ENCODE measurements around the gene FBLIM1. TPM values are rescaled to one million over a fixed set of nuclear protein-coding genes. Genes with fewer than 3 reads are reported as not detected.

FBLIM1 gene
- total RNA-seq, 1 experiment from 2014 or later: 64.7 TPM

- Histone ChIP-seq H2AK5ac (ENCODE audit: insufficient read length, low read length) (no peak overlapping the region), H2BK120ac (ENCODE audit: low read depth, low read length, poor library complexity, severe bottlenecking) (no peak overlapping the region), H3K14ac (ENCODE audit: insufficient read depth, low read length) (no peak overlapping the region; the same call in 1 of the 2 replicates), H4K5ac (ENCODE audit: insufficient read length, low read depth, low read length) (no peak overlapping the region), H2BK12ac (ENCODE audit: insufficient read length, low read depth, low read length) (no peak overlapping the region), H2BK20ac (ENCODE audit: low read depth, low read length, poor library complexity, severe bottlenecking) (no peak overlapping the region), H3K4me1 (ENCODE audit: insufficient read depth, low read length) (no peaks in the 10 kb centered on the region; the same call in 1 of the 2 replicates), H2BK5ac (ENCODE audit: insufficient read length, low read length) (no peak overlapping the region), H3K79me2 (ENCODE audit: insufficient read depth, low read length) (no peaks in the 10 kb centered on the region), H3K23ac (ENCODE audit: insufficient read length, low read depth, low read length) (no peak overlapping the region), H3K9me3 (ENCODE audit: control insufficient read depth, low read depth, low read length) (no peaks in the 10 kb centered on the region), H4K91ac (ENCODE audit: insufficient read length, low read depth, low read length) (no peak overlapping the region), H4K8ac (replicated peaks; ENCODE audit: insufficient read length, low read depth, low read length) (no peak overlapping the region), H3K4ac (ENCODE audit: low read depth, low read length) (no peak overlapping the region), H3K79me1 (ENCODE audit: insufficient read depth, low read depth, low read length, poor library complexity, severe bottlenecking) (no peaks in the 10 kb centered on the region), H3K27ac (ENCODE audit: insufficient read length, low read depth, low read length) (no peak overlapping the region), H3K56ac (ENCODE audit: insufficient read length, low read depth, low read length) (no peak overlapping the region), H3K27me3 (ENCODE audit: insufficient read depth, low read length) (no peaks in the 10 kb centered on the region), H3K18ac (ENCODE audit: insufficient read length, low read depth, low read length) (no peak overlapping the region), H3K23me2 (ENCODE audit: insufficient read length, low read depth, low read length, poor library complexity, severe bottlenecking) (no peaks in the 10 kb centered on the region), H3K4me2 (ENCODE audit: insufficient read depth, insufficient read length, low read length) (no peak overlapping the region), H2BK15ac (ENCODE audit: low read depth, low read length) (no peak overlapping the region), H3K9ac (ENCODE audit: extremely low read depth, insufficient read length, low read length) (no peak overlapping the region), H4K20me1 (ENCODE audit: control insufficient read depth, insufficient read depth, insufficient read length) (no peaks in the 10 kb centered on the region), H2AFZ (ENCODE audit: low read length) (no peak overlapping the region), H3T11ph (ENCODE audit: low read length) (no peak overlapping the region)
- peaks cover 3 to 5% of the 10 kb centered on the region in 2 experiments; a peak in 2 of 4 replicates for H3K4me1 Mint-ChIP-seq
- TF ChIP-seq CTCF (conservative IDR thresholded peaks at IDR 0.05): no peak
- WGBS (ENCODE audit: extremely low coverage, insufficient read length, low lambda C conversion rate): no CpG with 5 or more reads among the region's 19 CpGs
- H3K9me3 Mint-ChIP-seq: no peaks in the 10 kb centered on the region
- H3K27me3 Mint-ChIP-seq (ENCODE audit: low read depth): peaks cover 8% of the 10 kb centered on the region
- no peaks in the 10 kb centered on the region; a peak in 1 of 7 replicates for H3K36me3 Mint-ChIP-seq (ENCODE audit: insufficient read depth in 1 of 3, low read depth in 3 of 3)
- DNase-seq: no peak
- H3K4me3 Mint-ChIP-seq: no peak overlapping the region
- no peak overlapping the region; a peak in 1 of 7 replicates for H3K27ac Mint-ChIP-seq
Observed at GRCh38 chr1:15749399-15750291, 8.9 kb upstream of the FBLIM1 start.
